IMR-90 (cell line): ENCODE data around the gene RRP1B. TPM values are rescaled to one million over a fixed set of nuclear protein-coding genes. Genes with fewer than 3 reads are reported as not detected.

Source experiments
- FOS ChIP-seq: fragments of 150-350 bp; IDR thresholded peaks from 2 replicates; pipeline ENCODE4 v1.6.1; 2016; ENCODE audit warnings: low read depth, low read length
- RAD21 ChIP-seq: IDR thresholded peaks from 2 replicates; pipeline ENCODE4 v1.6.1; 2012; ENCODE audit warnings: low read length, improper control_type of control experiment
- RFX5 ChIP-seq: IDR thresholded peaks from 2 replicates; pipeline ENCODE4 v1.8.0; 2012; ENCODE audit warnings: low read depth, mild to moderate bottlenecking, low read length, moderate library complexity
- polyA plus RNA-seq, 3 experiments: library from polyadenylated mRNA; depleted of rRNA; stranded (reverse); fragments of >200 nt; gene quantifications; 2 replicates each; pipeline ENCODE4 v1.2.3, GENCODE V29; 2012; ENCODE audit warnings: low replicate concordance in 1 of 3
- total RNA-seq: library from RNA; depleted of rRNA; stranded (reverse); fragments of >200 nt; gene quantifications from 2 replicates; pipeline ENCODE4 v1.2.3, GENCODE V29; 2012
- TF ChIP-seq, protein P1 (sequence below): conservative IDR thresholded peaks from 2 replicates; pipeline ENCODE4 v1.5.1; 2012; ENCODE audit warnings: mild to moderate bottlenecking, low read depth, low read length, improper control_type of control experiment

Gene RRP1B
- total and polyA plus RNA-seq, 2 of the 4 experiments (the other 2 are of a cell fraction) = 11.1 to 16.1 TPM

DNA sequence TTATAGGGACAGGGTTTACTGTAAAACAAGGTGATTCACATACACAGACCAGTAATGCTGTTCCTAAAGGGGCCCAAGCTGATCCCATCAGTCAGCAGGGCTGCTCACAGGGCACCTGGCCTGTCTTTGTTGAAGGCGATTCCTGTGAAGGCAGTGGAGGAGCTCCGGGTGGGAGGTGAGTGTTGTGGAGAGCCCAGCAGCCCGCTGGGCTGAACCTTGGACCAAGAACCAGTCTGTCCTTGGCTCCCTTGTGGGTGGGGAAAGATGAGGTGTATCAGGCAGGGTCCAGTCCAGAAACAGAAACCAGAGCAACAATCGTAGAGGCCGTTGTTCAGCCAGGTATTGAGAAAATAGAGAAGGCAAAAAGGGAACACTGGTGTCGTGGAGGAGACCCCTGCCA is 72.1 kb downstream of the RRP1B start (continued):
- TF ChIP-seq, protein P1, sequence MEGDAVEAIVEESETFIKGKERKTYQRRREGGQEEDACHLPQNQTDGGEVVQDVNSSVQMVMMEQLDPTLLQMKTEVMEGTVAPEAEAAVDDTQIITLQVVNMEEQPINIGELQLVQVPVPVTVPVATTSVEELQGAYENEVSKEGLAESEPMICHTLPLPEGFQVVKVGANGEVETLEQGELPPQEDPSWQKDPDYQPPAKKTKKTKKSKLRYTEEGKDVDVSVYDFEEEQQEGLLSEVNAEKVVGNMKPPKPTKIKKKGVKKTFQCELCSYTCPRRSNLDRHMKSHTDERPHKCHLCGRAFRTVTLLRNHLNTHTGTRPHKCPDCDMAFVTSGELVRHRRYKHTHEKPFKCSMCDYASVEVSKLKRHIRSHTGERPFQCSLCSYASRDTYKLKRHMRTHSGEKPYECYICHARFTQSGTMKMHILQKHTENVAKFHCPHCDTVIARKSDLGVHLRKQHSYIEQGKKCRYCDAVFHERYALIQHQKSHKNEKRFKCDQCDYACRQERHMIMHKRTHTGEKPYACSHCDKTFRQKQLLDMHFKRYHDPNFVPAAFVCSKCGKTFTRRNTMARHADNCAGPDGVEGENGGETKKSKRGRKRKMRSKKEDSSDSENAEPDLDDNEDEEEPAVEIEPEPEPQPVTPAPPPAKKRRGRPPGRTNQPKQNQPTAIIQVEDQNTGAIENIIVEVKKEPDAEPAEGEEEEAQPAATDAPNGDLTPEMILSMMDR = no peak
- no peak for TF ChIP-seq FOS
- no peak for TF ChIP-seq RFX5
- TF ChIP-seq RAD21 = no peak
